ENCODE data around the gene CNTN4. TPM values are rescaled to one million over a fixed set of nuclear protein-coding genes. Genes with fewer than 3 reads are reported as not detected.

CNTN4 gene
- total RNA-seq, 6 experiments from 2014 or later, result not detected

- DNase-seq, result no peak
- H3K9me3 Mint-ChIP-seq, result peaks cover 33% of the 10 kb centered on the region
- no peak overlapping the region for H3K4me3 Mint-ChIP-seq
- H3K36me3 Mint-ChIP-seq (ENCODE audit: low read depth), result no peaks in the 10 kb centered on the region; the same call in 1 of the 2 replicates
- no peaks in the 10 kb centered on the region; the same call in 1 of the 2 replicates for H3K27me3 Mint-ChIP-seq (ENCODE audit: insufficient read depth)
- TF ChIP-seq CTCF (IDR thresholded peaks at IDR 0.05), result no peak
- H3K4me1 Mint-ChIP-seq (ENCODE audit: low read depth), result no peaks in the 10 kb centered on the region
- H3K27ac Mint-ChIP-seq, result no peak overlapping the region
Observed at GRCh38 chr3:2838546-2839157, 740.0 kb downstream of the CNTN4 start.

DNA sequence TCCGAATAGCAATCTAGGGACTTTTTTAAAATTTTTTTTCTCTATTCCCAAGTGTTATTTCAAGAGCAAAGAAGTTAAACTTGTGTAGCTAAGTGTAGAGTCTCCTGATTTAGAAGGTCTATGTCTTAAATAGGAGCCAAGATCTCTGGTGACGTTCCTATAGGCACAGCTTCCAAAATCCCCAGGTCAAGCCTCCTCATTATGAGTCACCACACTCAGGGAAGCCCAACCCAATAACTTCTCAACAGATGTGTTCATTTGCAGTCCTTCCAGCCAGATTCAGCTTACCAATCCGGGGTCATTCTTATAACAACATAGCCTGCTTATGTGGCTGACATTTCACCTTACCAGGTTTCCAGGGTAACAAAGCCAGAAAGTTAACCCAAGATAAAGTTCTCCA, 741.2 kb downstream of the CNTN4 start:
- peaks cover 4% of the 10 kb centered on the region; the same call in 1 of the 2 replicates for H3K27me3 Mint-ChIP-seq (ENCODE audit: insufficient read depth)
- no peak for TF ChIP-seq CTCF (IDR thresholded peaks at IDR 0.05)
- DNase-seq, result no peak
- H3K4me3 Mint-ChIP-seq, result no peak overlapping the region
- peaks cover 8% of the 10 kb centered on the region; the same call in 1 of the 2 replicates for H3K36me3 Mint-ChIP-seq (ENCODE audit: low read depth)
- H3K9me3 Mint-ChIP-seq, result peaks cover 43% of the 10 kb centered on the region
- H3K27ac Mint-ChIP-seq, result no peak overlapping the region
- H3K4me1 Mint-ChIP-seq (ENCODE audit: low read depth), result no peaks in the 10 kb centered on the region

DNA sequence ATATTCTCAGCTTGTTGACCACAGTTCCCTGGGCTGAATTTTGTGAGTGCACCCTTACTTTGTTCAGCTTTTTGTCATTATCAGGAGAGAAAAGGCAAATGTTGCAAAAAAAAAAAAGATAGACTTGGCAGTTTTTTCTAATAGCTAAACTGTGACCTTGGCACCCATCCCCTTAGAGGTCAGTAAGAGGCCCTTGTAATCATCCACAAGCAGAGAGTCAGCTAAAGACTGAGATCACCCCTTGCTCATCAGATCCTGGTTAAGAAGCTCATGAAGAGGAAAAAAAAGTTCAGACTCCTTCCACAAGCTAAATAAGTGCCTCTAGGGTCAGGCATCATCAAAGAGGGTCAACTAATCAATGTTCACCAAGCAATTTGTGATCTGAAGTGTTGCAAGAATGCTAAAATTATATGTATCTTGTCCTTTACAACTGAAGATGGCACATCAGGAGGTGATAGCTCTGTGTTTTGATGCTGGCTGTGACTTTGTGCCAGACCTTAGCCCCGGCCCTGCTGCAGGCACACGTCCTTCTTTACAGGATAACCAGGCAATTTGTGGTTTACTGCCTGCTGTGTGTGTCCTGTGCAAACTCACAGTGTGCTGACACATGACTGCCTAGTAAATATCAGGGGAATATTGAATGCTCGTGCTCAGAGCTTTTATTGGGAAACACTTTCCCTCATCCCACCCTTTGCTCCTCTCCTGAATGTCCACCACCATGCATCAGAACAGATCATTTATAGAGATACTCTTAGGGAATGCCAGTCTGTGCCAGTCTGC, 748.6 kb downstream of the CNTN4 start:
- Mint-ChIP-seq H3K27ac (no peak overlapping the region), H3K36me3 (ENCODE audit: low read depth) (peaks cover 13% of the 10 kb centered on the region), H3K4me1 (ENCODE audit: low read depth) (no peaks in the 10 kb centered on the region), H3K27me3 (ENCODE audit: insufficient read depth) (peaks cover 4% of the 10 kb centered on the region; the same call in 1 of the 2 replicates), H3K4me3 (no peak overlapping the region), H3K9me3 (peaks cover 67% of the 10 kb centered on the region)
- DNase-seq, result no peak
- no peak for TF ChIP-seq CTCF (IDR thresholded peaks at IDR 0.05)

GRCh38 chr3:2849092-2849491, 750.4 kb downstream of the CNTN4 start:
- no peak for DNase-seq
- Mint-ChIP-seq H3K9me3 (peaks cover 59% of the 10 kb centered on the region), H3K4me3 (no peak overlapping the region), H3K27me3 (ENCODE audit: insufficient read depth) (no peaks in the 10 kb centered on the region), H3K27ac (no peak overlapping the region), H3K36me3 (ENCODE audit: low read depth) (peaks cover 14% of the 10 kb centered on the region; the same call in 1 of the 2 replicates), H3K4me1 (ENCODE audit: low read depth) (no peaks in the 10 kb centered on the region)
- TF ChIP-seq CTCF (IDR thresholded peaks at IDR 0.05), result no peak

DNA sequence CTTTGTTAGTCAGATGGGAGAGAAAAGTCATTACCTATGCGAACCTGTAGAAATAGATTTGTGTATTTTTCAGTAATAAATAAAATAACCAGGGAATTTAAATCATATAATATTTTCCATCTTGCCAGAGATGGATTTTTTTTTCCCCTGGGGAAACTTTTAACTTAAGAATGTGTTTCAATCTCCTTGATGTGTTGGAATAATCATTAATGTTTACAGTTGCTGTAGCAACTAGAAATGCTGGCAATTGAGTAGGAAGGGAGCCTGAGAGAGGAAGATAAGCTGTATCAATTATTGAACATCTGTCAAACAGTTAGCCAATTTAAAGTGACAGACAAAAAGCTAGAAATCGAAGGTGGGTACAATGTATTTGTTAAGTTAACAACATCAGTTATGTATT, 752.0 kb downstream of the CNTN4 start:
- H3K9me3 Mint-ChIP-seq, result peaks cover 56% of the 10 kb centered on the region
- no peaks in the 10 kb centered on the region for H3K4me1 Mint-ChIP-seq (ENCODE audit: low read depth)
- no peaks in the 10 kb centered on the region for H3K27me3 Mint-ChIP-seq (ENCODE audit: insufficient read depth)
- no peak for TF ChIP-seq CTCF (IDR thresholded peaks at IDR 0.05)
- no peak overlapping the region for H3K27ac Mint-ChIP-seq
- H3K36me3 Mint-ChIP-seq (ENCODE audit: low read depth), result peaks cover 8% of the 10 kb centered on the region; the same call in 1 of the 2 replicates
- H3K4me3 Mint-ChIP-seq, result no peak overlapping the region
- no peak for DNase-seq
